ENCODE results near the gene ARID1B.

ARID1B gene

GRCh38 chr6:157063176-157063905, 286.2 kb downstream of the ARID1B start:
- no peak for DNase-seq

DNA sequence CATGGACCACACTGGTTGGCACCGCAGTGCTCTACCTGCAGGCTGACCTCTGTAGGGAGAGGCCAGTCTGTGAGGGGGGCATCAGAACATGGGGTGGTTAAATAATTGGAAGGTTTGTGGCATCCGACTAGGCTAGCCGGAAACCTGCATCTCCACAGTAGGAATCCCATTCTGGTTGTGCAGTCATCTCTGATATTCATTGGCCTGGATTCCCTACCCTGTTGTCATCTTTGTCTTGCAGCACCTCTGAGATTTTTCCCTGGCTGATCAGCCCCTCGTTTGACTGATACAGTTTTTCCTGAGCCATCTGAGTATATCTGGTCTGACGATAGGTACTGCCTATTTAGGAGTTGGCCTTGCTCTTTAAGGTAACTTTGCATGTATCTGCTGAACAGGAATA, 286.7 kb downstream of the ARID1B start:
- no peak for DNase-seq

DNA sequence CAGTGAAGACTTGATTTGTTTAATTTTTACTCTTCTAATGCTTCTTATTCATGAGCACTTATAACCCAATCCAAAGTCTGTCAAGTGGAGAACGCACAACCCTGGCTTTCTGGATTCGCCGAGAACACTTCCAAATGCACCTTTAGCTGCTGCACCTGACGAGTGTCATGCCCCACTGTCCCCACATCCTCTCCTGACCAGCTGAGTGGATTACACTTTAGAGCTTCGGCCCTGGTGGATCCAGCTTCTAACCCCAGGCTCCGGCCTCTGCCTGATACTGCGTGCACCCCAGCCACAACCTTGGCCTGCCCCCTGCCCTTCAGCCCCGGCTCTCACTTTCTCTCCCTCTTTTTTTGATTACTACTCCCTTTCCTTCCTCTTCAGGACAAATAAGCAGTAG, 287.3 kb downstream of the ARID1B start:
- DNase-seq, result no peak

DNA sequence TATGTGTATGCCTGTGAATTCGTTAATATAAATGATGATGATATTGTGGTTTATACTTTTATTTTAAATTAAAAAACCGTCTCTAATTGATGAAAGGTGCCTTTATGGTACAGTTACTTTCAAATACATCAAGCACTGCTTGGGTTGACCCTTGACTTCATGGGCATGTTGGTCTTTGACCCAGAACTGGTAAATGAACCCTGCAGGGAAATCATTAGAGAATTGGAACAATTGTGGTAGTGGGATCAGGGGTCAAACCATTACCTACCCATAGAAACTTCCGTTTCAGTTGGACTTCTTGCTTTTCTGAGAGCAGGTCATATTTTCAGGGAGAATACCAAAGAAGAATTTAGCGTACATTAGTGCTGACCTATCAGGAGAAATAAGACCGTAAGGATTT, 288.2 kb downstream of the ARID1B start:
- DNase-seq, result no peak

GRCh38 chr6:157066781-157067491, 289.8 kb downstream of the ARID1B start:
- DNase-seq, result no peak

- no peak for DNase-seq
These were observed 290.3 kb downstream of the ARID1B start for GRCh38 chr6:157067507-157067906.

- no peak for DNase-seq
These were observed 291.6 kb downstream of the ARID1B start for GRCh38 chr6:157068691-157069324.

DNA sequence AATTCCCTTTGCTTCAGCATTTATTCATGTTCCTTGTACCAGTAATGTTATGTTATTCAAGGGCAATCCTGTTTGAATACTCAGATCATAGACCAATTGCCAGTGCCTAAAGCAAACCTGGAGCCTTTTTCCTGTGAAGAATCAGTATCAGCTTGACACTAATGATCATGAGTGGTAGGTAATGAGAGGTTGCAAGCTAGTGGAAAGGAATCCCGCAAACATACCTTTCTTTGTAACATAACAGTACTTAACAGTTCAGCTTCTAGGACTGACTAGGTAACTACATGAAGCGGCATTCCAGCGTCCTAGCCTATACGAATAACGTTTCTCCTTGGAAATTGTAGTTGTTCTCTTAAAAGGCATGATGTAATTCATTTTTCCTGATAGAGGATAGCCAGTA, 292.4 kb downstream of the ARID1B start:
- DNase-seq, result no peak

- DNase-seq, result no peak
These were observed 293.4 kb downstream of the ARID1B start for GRCh38 chr6:157070403-157071107.

- no peak for DNase-seq
These were observed 294.9 kb downstream of the ARID1B start for GRCh38 chr6:157072128-157072527.

DNA sequence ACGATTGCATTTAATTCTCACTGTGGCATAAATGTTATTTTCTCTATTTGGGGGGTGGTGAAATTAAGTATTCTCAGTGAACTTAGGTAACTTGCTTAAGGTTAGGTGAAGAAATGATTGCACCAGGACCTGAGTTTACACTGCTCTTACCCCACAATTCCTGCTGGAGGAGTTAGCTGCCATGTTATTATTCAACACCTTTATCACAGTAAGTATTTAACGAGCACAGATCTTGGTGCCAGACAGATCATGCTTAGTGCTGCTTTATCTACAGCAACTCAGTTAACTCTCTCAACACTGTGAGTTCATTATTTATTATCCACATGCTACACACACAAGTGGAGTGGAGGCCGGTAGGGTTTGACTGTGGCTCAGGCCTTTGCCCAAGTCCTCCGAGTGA, 296.4 kb downstream of the ARID1B start:
- no peak for DNase-seq

DNA sequence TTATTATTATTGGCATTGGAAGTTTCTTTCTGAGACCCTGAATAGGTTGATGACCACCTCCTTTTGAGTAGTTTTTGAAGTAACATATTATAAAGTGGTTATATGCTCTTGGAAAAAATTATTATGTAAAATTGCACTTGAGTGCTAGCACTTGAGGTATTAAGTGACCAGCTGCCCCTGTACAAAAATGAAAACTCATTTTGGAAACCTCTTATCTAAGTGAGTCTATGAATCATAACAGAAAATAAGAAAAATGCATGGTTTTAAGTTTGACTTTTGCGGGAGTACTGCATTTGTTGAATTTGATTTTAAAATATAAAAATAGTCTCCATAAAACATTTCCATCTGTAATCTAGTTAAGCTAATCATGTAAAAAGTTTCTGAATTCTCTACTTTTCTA, 297.8 kb downstream of the ARID1B start:
- no peak for DNase-seq

- peak; percentile 19 to 27 for DNase-seq
These were observed 298.6 kb downstream of the ARID1B start for GRCh38 chr6:157075549-157076450.

DNA sequence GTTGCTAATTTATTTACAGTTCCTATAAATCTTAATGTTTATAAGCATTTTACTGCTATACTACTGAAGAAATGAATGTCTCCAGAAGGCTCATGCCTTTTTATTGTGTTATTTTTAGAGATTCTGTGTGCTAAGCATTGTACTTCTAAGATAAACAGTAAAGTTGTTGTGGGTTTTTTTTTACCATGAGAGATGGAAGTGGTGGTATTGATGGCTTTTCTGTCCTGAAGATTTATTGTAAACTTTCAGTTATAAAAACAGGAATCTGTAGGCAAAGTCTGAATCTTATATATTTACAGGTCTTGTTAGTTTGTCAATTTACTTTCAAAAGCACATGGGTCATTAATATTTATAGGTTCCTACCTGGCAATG, 299.3 kb downstream of the ARID1B start:
- DNase-seq, result no peak

- no peak for DNase-seq
These were observed 300.1 kb downstream of the ARID1B start for GRCh38 chr6:157077251-157077650.

GRCh38 chr6:157078326-157078725, 301.1 kb downstream of the ARID1B start:
- DNase-seq, result no peak

GRCh38 chr6:157079277-157079676, 302.1 kb downstream of the ARID1B start:
- DNase-seq, result no peak

- DNase-seq, result no peak
These were observed 302.6 kb downstream of the ARID1B start for GRCh38 chr6:157079771-157080170.

DNA sequence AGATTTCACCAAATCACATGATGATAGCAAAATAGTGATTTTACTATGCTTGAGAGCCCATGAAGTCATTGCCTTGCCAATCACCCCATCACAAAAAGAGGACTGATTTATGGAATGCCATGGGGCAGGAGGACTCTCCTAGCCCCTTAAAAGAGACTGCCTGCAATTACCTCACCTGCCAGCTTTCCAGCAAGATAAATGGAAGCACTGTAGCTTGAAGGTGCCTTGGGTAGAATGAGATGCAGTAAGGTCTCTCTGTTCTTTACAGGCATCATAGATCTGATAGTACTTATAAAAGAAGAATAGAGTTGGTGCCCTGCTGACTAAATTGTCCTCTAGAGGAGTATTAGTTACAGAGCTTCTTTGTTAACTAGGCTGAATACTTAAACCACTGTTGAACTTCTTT, 303.8 kb downstream of the ARID1B start:
- no peak for DNase-seq

- no peak for DNase-seq
These were observed 306.2 kb downstream of the ARID1B start for GRCh38 chr6:157083343-157083742.

DNA sequence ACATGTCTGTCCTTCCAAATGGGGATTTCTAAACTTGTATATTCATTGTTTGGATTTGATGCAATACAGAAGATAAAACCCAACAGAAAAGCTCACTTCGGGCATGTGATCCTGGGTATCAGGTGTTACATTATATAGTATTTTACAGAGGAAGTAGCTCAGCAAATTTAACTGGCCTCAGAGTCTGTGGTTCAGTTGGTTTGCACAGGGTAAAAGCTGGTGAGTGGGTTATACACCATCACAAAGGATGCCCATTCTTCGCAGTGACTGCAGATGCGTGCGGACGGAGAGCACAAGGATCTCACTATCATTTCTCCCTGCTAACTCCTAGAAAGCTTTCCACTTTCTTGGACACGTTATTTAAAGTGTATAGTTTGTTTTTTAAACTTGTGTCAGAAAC, 309.5 kb downstream of the ARID1B start:
- no peak for DNase-seq

DNA sequence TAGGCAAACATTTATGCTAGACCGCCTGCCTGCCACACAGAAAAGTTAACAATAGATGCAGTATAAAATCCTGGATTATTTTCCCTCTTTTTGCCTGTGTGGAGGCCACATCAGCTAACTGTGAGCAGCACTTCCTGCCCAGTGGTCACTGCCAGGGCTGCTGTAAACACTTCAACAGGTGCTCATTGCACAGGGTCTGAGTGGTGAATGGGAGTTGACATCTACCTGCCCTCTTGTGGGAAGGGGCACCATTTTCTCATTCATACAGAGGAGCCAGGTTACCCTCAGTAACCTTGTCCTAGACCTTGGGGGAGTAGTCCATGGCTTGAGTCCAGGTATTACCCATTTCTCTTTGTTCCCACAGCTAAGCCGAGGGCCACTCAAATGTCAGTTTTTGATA, 310.8 kb downstream of the ARID1B start:
- DNase-seq, result no peak

- DNase-seq, result no peak
These were observed 311.7 kb downstream of the ARID1B start for GRCh38 chr6:157088841-157089240.
